Duodenal mucosa (tissue), 2 donors: ENCODE measurements around the gene TARDBP.
"Not testable (repeated sequence)": the region's sequence is repeated elsewhere in the genome, so short reads cannot be mapped to it uniquely, and the experiment has no call there.

Experiments used
- H3K27ac ChIP-seq: one replicate; pipeline ENCODE4 v1.7.0; 2013; ENCODE audit warnings: low read depth, low read length
- H3K27me3 ChIP-seq, 2 donors: one replicate each; pipeline ENCODE4 v1.7.0; 2013; ENCODE audit warnings: low read length in 2 of 2, control low read depth in 1 of 2; ENCODE audit not compliant: insufficient read depth in 2 of 2, control insufficient read depth in 1 of 2
- H3K36me3 ChIP-seq, 2 donors: one replicate each; pipeline ENCODE4 v1.7.0; 2013; ENCODE audit warnings: low read length in 2 of 2, control low read depth in 1 of 2; ENCODE audit not compliant: insufficient read depth in 2 of 2, control insufficient read depth in 1 of 2
- H3K4me1 ChIP-seq, 2 donors: one replicate each; pipeline ENCODE4 v1.7.0; 2013; ENCODE audit warnings: low read length in 2 of 2, control low read depth in 1 of 2; ENCODE audit not compliant: insufficient read depth in 2 of 2, control insufficient read depth in 1 of 2
- H3K4me3 ChIP-seq, 2 donors: one replicate each; pipeline ENCODE4 v1.7.0; 2013; ENCODE audit warnings: low read length in 2 of 2, low read depth in 1 of 2
- H3K9ac ChIP-seq, 2 donors: one replicate each; pipeline ENCODE4 v1.7.0; 2013; ENCODE audit warnings: low read length in 2 of 2, low read depth in 1 of 2
- H3K9me3 ChIP-seq, 2 donors: one replicate each; pipeline ENCODE4 v1.7.0; 2013; ENCODE audit warnings: low read length in 2 of 2, control low read depth in 1 of 2; ENCODE audit not compliant: control insufficient read depth in 1 of 2

Gene TARDBP

GRCh38 chr1:11026052-11026451, 13.6 kb downstream of the TARDBP start:
- no peaks in the 10 kb centered on the region for H3K9me3 ChIP-seq
- H3K4me1 ChIP-seq: no peaks in the 10 kb centered on the region
- no peak overlapping the region for H3K9ac ChIP-seq
- no peak overlapping the region for H3K27ac ChIP-seq
- no peaks in the 10 kb centered on the region for H3K27me3 ChIP-seq
- H3K4me3 ChIP-seq: no peak overlapping the region
- peaks cover 32 to 71% of the 10 kb centered on the region in 2 donors for H3K36me3 ChIP-seq

- Histone ChIP-seq H3K4me3 (no peak overlapping the region), H3K27me3 (no peaks in the 10 kb centered on the region), H3K9ac (no peak overlapping the region), H3K4me1 (no peaks in the 10 kb centered on the region), H3K36me3 (peaks cover 26 to 62% of the 10 kb centered on the region in 2 donors), H3K27ac (no peak overlapping the region), H3K9me3 (no peaks in the 10 kb centered on the region)
These were observed 14.4 kb downstream of the TARDBP start for GRCh38 chr1:11026903-11027302.

- Histone ChIP-seq H3K4me3 (no peak overlapping the region), H3K27ac (no peak overlapping the region), H3K27me3 (no peaks in the 10 kb centered on the region), H3K4me1 (no peaks in the 10 kb centered on the region), H3K36me3 (peaks cover 22 to 58% of the 10 kb centered on the region in 2 donors), H3K9me3 (no peaks in the 10 kb centered on the region), H3K9ac (no peak overlapping the region)
These were observed 14.9 kb downstream of the TARDBP start for GRCh38 chr1:11027316-11027715.

- H3K27me3 ChIP-seq: no peaks in the 10 kb centered on the region
- no peak overlapping the region for H3K4me3 ChIP-seq
- H3K4me1 ChIP-seq: no peaks in the 10 kb centered on the region
- no peaks in the 10 kb centered on the region for H3K9me3 ChIP-seq
- H3K27ac ChIP-seq: no peak overlapping the region
- peaks cover 21 to 53% of the 10 kb centered on the region in 2 donors for H3K36me3 ChIP-seq
- H3K9ac ChIP-seq: no peak overlapping the region
These were observed 15.6 kb downstream of the TARDBP start for GRCh38 chr1:11028018-11028417.

- H3K36me3 ChIP-seq: peaks cover 14 to 27% of the 10 kb centered on the region in 2 donors
- H3K27me3 ChIP-seq: no peaks in the 10 kb centered on the region
- no peak overlapping the region for H3K4me3 ChIP-seq
- no peak overlapping the region for H3K9ac ChIP-seq
- H3K9me3 ChIP-seq: no peaks in the 10 kb centered on the region
- H3K27ac ChIP-seq: no peak overlapping the region
- H3K4me1 ChIP-seq: no peaks in the 10 kb centered on the region
These were observed 18.4 kb downstream of the TARDBP start for GRCh38 chr1:11030865-11031264.

GRCh38 chr1:11031624-11032262, 19.3 kb downstream of the TARDBP start:
- Histone ChIP-seq H3K9me3 (no peaks in the 10 kb centered on the region), H3K4me1 (no peaks in the 10 kb centered on the region), H3K27ac (no peak overlapping the region), H3K27me3 (no peaks in the 10 kb centered on the region), H3K36me3 (peaks cover 9 to 19% of the 10 kb centered on the region in 2 donors), H3K9ac (no peak overlapping the region), H3K4me3 (no peak overlapping the region)

GRCh38 chr1:11037019-11037739, 24.7 kb downstream of the TARDBP start:
- not testable (repeated sequence) for H3K27me3 ChIP-seq, H3K27ac ChIP-seq, H3K4me1 ChIP-seq, H3K9me3 ChIP-seq, H3K36me3 ChIP-seq, H3K9ac ChIP-seq, H3K4me3 ChIP-seq

GRCh38 chr1:11037740-11038182, 25.3 kb downstream of the TARDBP start:
- Histone ChIP-seq H3K9ac (no peak overlapping the region), H3K36me3 (no peaks in the 10 kb centered on the region), H3K27ac (no peak overlapping the region), H3K4me3 (no peak overlapping the region), H3K27me3 (no peaks in the 10 kb centered on the region), H3K9me3 (no peaks in the 10 kb centered on the region), H3K4me1 (no peaks in the 10 kb centered on the region)

GRCh38 chr1:11039351-11040104, 27.1 kb downstream of the TARDBP start:
- Histone ChIP-seq H3K4me3 (no peak overlapping the region), H3K27ac (no peak overlapping the region), H3K4me1 (no peaks in the 10 kb centered on the region), H3K36me3 (no peaks in the 10 kb centered on the region), H3K9me3 (no peaks in the 10 kb centered on the region), H3K9ac (no peak overlapping the region), H3K27me3 (no peaks in the 10 kb centered on the region)

- H3K9me3 ChIP-seq, H3K36me3 ChIP-seq, H3K27ac ChIP-seq, H3K4me3 ChIP-seq, H3K27me3 ChIP-seq, H3K4me1 ChIP-seq, H3K9ac ChIP-seq: not testable (repeated sequence)
These were observed 27.6 kb downstream of the TARDBP start for GRCh38 chr1:11040105-11040429.
